GM10248 (cell line): ENCODE results near the gene RAC2.

Source experiments
- CTCF ChIA-PET: fragments of 300-600 bp; sonication (Branson Sonifier 250); formaldehyde crosslinking; extraction: SDS; loops from one replicate; lab custom pipeline; 2021; ENCODE audit warnings: antibody characterized with exemption; lab: Yijun Ruan, JAX
- POLR2A ChIA-PET: fragments of 350-650 bp; sonication (Branson Sonifier 250); formaldehyde crosslinking; extraction: SDS; loops from one replicate; lab custom pipeline; 2020; ENCODE audit warnings: antibody characterized with exemption; lab: Yijun Ruan, JAX
- DNase-seq: peaks from one replicate; pipeline ENCODE4 v3.0.0; 2012; ENCODE audit errors: extremely low spot score
- TF ChIP-seq, protein P1 (sequence below): IDR thresholded peaks from 2 replicates; pipeline ENCODE4 v1.5.1; 2012; ENCODE audit warnings: mild to moderate bottlenecking, low read depth; ENCODE audit errors: extremely low read depth, missing control alignments, control extremely low read depth

The RAC2 gene

DNA sequence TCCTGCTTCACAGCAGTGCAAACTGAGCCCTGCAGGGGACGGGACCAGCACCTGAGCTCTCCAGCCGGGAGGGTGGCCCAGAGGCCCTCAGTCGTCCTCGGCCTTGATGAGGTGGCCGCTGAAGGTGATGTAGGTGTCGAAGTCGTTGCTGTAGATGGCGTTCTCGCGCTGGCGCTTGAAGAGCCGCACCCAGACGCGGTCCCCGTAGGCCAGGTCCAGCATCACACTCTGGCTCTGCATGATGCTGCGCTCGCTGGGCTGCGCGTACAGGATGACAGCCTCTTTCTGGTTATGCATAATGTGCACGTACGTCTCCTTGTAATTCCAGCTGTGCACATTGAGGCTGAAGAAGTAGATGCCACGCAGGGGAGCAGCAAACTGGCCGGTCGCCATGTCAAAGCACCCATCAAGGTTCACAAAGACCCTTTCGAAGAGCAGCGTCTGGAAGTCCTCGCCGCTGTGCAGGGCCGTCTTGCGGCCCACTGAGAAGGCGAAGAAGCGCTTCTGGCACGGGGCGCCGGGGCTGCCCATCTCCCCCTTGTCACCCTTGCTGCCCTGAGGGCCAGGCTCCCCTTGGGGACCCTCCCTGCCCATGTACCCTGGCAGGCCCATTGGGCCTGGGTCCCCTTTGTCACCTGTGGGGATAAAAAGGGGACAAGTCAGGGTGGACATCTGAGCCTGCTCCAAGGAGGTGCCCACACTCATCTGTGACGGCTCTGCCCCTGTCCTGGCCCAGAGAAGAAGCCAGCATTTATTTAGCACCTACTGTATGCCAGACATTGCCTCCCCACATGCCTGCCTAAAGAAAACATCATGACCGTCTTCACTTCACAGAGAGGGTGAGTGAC lies 61.7 kb downstream of the RAC2 start:
- TF ChIP-seq, protein P1, sequence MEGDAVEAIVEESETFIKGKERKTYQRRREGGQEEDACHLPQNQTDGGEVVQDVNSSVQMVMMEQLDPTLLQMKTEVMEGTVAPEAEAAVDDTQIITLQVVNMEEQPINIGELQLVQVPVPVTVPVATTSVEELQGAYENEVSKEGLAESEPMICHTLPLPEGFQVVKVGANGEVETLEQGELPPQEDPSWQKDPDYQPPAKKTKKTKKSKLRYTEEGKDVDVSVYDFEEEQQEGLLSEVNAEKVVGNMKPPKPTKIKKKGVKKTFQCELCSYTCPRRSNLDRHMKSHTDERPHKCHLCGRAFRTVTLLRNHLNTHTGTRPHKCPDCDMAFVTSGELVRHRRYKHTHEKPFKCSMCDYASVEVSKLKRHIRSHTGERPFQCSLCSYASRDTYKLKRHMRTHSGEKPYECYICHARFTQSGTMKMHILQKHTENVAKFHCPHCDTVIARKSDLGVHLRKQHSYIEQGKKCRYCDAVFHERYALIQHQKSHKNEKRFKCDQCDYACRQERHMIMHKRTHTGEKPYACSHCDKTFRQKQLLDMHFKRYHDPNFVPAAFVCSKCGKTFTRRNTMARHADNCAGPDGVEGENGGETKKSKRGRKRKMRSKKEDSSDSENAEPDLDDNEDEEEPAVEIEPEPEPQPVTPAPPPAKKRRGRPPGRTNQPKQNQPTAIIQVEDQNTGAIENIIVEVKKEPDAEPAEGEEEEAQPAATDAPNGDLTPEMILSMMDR: no peak
- no peak for DNase-seq
- ChIA-PET POLR2A (no interaction called here), CTCF (no interaction called here)

DNA sequence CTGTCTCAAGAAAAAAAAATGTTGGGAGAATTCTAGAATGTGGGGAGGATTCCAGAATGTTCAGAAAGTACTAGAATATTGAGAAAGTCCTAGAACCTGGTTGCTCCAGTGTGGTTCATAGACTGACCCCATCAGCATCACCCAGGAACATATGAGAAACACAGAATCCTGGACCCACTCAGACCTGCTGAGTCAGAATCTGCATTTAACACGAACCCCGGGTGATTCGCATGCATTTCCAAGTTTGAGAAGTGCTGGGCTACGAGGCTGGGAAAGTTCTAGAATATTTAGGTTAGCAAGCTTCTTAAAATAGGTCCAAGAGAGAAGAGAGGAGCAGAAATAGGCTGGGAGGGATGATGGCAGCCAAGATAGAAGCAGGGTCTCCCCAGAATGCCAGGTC lies 62.4 kb downstream of the RAC2 start:
- CTCF ChIA-PET: no interaction called here
- POLR2A ChIA-PET: no interaction called here
- no peak for DNase-seq
- TF ChIP-seq, protein P1: no peak

DNA sequence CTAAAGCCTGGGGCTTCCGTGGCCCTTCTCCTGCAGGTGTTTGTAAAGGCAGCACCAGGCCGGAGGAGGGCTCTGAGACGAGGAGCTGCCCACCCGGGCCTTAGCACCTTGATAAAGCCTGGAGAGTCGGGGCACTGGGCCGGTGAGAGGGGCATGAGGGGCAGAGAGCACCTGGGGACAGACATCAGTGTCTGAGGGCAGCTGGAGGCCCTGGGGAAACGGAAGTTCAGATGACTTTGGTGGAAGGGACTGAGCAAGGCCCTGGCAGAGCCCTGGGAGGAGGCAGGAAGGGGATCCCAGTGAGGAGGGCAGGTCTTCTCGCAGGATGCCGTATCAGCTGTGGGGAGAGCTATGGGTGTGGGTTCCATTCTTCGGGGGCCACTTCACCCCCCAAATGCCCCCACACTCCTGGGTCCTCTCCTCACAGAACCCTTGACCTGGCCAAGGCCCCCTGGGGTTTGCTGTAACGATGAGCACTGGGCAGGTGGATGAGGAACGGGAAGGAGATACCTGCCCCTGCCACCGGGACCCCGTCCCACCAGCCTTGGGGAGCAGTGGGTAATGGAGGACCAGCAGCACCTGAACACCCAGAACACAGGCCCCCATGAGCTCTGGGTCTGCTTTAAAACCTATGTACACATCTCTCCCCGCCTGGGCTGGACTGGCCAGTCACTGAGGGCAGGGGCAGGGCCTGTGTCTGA lies 63.4 kb downstream of the RAC2 start:
- no peak for DNase-seq
- ChIA-PET CTCF (interaction anchor here (1.7 to 8.2 kb wide), 2 partner anchors 10 to 18 kb away, joined by 4 to 51 read pairs; no protein-coding TSS in a partner anchor), POLR2A (no interaction called here)
- TF ChIP-seq, protein P1: no peak

DNA sequence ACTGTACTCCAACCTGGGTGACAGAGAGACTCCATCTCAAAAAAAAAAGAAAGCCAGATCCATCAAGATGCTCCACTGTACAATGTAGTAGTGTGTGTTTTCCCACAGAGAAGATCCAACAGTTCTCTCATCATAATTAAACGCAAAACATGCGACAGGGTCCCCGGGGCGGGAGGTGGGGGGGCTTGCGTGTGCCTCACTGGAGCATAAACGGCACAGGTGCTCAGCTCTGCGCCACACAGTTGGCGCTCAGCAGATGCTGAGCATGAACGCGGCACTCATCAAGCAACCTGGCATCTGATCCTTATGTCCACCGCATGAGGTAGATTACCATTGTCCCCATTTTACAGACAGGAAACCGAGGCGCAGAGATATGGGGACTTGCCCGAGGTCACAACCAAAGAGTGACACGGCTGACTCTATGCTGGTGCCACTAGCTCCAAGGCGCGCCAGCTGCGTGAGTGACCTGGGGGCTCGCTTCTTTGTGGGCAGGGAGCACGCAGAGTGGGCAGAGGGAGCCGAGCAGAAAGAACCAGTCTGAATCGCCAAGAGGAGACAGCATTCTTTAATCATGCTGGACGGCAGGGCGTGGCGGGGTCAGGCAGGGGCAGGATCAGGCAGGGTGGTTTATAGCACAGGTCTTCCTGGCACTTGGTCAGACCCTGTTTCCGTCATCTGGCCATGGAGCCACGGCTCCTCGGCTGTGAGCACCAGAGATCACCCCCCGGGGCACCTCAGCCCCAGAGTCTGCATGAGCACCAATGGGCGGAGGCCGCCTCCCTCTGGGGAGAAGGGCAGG lies 64.2 kb downstream of the RAC2 start:
- POLR2A ChIA-PET: no interaction called here
- CTCF ChIA-PET: interaction anchor here (1.7 to 8.2 kb wide), 3 partner anchors 9 to 19 kb away, joined by 4 to 51 read pairs (median 15); no protein-coding TSS in a partner anchor
- no peak for DNase-seq
- TF ChIP-seq, protein P1: no peak

DNA sequence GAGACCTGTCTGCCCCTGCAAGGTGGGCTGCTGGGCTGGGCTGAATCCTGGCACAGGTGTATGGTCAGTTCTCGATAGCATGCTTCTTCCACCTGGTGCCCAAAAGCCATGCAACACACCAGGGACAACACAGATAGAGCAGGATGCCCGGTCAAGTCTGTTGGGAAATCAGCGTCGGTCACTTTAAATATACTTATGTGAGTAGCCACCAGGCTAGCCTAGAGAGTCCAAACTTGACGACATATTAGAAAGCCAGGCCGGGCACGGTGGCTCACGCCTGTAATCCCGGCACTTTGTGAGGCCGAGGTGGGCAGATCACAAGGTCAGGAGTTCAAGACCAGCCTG lies 65.0 kb downstream of the RAC2 start:
- DNase-seq: no peak
- TF ChIP-seq, protein P1: no peak
- ChIA-PET POLR2A (no interaction called here), CTCF (interaction anchor here (1.9 to 8.2 kb wide), 3 partner anchors 12 to 81 kb away, joined by 4 to 51 read pairs (median 15); no protein-coding TSS in a partner anchor)
